HG02870 (cell line): ENCODE results near the gene COG7.
"Not testable (repeated sequence)": the region's sequence is repeated elsewhere in the genome, so short reads cannot be mapped to it uniquely, and the experiment has no call there.

ENCODE experiments used
- ATAC-seq: cut with Tn5 transposase; IDR thresholded peaks from one replicate; pipeline ENCODE4 v1.9.1; 2021; ENCODE audit warnings: mild to moderate bottlenecking, moderate library complexity; ENCODE audit not compliant: unreplicated experiment

COG7 gene

DNA sequence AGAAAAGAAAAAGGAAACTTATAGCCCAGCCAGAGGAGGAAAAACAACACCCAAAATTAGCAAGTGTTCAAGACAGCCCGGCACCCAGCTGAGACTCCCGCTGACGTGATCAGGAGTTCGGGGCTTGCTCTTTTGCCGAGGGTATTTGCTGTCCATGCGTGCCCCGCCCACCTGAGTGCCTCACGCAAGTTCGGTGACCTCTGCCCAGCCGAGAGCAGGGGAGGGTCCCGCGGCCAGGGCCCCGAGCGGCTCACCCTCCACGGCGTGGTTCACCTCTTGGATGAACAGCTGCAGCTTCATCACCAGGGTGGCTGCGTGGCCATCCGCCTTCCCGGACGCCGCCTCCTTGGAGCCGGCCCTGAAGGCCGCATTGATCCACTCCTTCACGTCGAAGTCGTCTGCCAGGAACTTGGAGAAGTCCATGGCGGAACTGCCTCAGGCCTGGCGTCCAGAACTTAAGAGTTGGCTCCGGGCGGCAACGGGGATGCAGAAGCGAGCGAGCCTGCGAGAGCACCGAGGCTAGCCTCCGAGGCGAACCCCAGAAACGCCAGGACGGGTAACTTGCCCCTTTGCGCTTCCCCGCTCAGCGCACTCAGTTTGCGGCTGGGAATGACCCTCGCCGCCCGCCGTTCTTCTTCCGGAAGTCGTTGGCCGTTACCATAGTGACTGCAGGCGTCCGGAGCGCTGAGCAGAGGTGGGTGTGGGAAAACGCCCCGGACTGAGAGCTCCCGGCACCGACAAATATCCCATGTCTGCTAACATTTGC, at the start of gene COG7:
COG7 (minus strand) TSS at position 618 of the 766 bp plus-strand sequence; CDS start at position 423, 195 bp downstream.
- peak; percentile 78 for ATAC-seq

DNA sequence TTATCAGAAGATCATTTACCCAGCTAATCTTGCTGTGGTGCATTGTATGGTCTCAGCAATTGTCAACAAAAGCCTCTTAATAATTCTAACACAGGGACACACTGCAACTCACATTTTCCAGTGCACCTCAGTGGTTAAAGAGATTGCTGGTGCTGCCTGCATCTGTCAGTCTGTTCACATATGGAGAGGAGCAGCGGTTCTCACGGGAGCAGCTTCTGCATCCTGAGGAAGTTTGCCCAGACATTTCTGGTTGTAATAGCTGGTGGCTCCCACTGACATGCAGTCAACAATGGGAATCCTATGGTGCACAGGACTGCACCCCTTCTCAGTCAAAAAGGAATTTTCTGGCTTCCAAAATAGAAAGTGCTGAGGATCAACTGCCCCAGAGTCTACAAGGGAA, 49.5 kb upstream of the COG7 start:
- ATAC-seq: no peak

- ATAC-seq: no peak
Measured at GRCh38 chr16:23501291-23501690, 48.3 kb upstream of the COG7 start.

- no peak for ATAC-seq
Measured at GRCh38 chr16:23500862-23501225, 47.9 kb upstream of the COG7 start.

DNA sequence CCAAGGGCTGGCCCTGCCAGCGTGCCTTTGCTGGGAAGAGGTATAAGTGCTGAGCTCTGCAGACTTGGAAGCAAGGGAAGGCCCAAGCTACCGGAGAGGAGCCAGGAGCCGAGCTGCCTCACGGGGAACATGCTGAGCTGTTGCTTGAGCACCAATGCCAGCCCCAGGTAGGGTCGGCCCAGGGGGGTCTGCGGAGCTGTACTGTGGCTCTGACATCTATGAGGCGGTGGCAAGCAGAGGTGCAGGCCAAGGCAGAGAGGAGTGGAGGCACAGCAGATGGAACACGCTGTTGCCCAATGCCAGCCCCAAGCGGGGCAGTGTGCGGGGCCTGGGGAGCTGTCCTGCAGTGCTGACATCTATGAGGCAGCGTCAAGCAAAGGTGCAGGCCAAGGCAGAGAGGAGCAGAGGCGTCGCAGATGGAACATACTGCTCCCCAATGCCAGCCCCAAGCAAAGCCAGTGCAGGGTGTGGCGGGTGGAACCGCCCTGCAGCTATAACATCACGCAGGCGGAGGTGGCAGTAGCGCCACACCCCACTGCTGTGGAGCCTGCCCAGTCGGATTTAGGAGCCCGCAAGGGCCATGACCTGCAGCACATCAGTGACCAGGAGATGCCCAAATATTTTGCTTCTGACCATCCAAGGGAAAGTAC, 47.3 kb upstream of the COG7 start:
- ATAC-seq: no peak

DNA sequence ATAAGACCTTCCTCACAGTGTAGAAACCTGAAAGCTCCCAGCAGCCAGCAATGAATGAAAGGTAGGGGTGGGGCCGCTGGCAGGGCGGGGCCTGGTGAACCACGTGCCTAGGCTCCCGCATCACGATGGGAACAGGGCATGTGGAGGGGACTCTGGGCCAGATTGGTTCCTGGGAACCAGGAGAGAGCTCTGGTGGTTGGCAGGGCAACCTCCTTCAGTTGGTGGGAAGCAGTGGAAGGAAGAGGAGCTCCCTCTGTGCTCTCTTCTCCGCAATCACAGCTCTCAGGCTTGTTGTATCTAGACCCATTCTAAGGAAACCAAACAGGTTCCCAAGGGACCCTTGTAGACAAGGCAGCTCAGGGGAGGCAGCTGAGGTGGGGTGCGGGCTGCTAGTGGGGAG, 46.8 kb upstream of the COG7 start:
- ATAC-seq: no peak

DNA sequence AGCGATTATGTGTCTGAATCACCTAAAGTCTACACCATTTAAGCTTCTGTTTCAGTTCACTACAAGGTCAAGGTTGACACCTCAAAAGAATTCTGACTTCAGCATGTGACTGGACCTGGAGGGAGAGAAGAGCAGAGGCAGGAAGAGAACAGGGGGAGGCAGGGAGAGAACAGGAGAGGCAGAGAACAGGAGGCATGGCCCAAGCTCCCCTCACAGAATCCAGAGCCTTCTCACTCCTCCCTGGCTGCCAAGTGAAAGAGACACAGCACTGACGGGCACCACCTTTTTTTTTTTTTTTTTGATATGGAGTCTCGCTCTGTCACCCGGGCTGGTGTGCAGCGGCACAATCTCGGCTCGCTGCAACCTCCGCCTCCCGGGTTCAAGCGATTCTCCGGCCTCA, 45.9 kb upstream of the COG7 start:
- ATAC-seq: no peak

DNA sequence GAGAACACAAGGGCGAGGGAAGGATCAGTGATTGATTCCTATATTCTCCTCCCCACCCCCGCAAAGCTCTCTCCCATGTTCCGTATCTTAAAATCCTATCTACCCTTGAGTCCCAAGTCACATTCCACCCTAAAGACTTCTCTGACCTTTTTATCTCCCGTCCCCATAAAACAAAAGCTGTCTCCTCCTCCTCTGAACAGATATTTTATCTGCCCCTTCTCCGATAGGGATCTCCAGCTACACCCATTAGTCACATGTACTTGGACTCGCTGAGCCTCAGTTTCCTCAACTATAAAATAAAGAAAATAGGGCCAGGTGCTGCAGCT, 44.5 kb upstream of the COG7 start:
- ATAC-seq: no peak

- no peak for ATAC-seq
Measured at GRCh38 chr16:23496821-23497542, 44.0 kb upstream of the COG7 start.

GRCh38 chr16:23495671-23496070, 42.7 kb upstream of the COG7 start:
- no peak for ATAC-seq

GRCh38 chr16:23494188-23494587, 41.2 kb upstream of the COG7 start:
- no peak for ATAC-seq

DNA sequence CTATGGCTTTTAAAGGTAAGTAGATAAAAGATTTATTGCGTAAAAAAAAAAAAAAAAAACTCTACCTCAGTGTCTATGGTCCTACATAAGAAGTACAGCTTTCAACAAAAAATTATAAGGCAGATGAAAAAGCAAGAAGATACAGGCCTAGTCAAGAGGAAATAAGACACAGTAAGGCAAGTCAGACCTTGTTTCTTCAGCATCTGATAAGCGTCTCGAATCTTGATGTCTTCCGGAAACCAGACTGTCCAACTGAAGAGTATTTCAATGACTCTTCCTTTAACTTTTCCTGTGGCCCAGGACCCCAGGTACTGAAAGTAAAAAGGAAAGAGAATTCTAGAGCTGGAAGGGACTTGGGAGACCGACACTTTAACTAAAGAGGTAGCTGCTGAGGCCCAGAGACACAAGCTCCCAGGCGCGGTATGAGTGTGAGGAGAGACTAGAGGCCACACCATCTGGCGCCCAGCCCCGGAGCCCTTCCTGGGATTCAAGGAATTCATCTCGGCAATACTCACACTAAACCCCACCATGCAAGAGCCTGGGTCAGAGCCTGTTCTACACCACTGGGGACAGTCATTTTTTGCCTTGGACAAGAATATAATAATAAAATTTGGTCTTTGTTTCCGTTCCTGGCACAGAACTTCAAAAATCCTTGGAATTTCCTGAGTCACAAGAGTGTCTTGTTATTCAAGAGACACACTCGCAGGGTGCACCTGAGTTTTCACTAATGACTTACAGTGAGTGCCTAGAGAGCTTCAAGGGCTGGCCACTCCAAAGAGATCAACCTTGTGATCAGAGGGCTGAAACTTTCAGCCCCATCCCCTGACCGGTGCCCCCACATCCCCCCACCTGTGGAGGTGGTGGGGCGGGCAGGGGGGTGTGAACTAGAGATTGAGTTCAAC, 38.8 kb upstream of the COG7 start:
- ATAC-seq: no peak

- no peak for ATAC-seq
Measured at GRCh38 chr16:23486480-23486879, 33.5 kb upstream of the COG7 start.

DNA sequence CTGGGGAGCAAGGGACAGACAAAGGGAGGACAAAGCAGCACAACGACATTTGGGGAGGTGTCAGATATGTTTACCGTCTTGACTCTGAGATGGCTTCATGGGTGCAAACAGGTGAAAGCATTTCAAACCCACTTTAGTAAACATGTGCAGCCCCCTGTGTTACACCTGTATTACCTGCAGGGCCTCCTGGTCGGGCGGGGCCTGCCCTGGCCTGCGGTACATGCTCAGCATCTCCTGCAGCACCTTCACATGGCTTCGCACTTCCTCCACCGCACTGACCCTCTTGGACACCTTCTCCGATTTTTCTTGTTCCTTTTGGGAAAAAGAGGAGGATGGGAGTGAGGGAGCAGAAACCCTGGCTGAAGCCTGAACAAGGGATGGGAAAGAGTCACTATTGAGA, 32.9 kb upstream of the COG7 start:
- no peak for ATAC-seq

DNA sequence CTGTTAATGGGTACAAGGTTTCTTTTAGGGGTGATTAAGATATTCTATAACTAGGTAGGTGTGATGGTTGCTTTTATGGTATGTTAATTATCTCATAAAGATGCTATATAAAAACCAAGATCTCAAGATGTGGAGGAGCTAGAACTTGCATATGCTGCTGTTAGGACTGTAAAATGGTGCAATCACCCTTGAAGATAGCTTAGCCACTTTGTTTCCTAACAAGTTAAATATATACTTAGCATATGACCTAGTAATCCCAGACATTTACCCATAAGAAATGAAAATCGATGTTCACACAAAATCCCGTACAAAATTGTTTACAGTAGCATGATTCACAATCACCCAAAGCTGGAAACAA, 32.2 kb upstream of the COG7 start:
- no peak for ATAC-seq

- ATAC-seq: no peak
Measured at GRCh38 chr16:23484510-23485256, 31.7 kb upstream of the COG7 start.

DNA sequence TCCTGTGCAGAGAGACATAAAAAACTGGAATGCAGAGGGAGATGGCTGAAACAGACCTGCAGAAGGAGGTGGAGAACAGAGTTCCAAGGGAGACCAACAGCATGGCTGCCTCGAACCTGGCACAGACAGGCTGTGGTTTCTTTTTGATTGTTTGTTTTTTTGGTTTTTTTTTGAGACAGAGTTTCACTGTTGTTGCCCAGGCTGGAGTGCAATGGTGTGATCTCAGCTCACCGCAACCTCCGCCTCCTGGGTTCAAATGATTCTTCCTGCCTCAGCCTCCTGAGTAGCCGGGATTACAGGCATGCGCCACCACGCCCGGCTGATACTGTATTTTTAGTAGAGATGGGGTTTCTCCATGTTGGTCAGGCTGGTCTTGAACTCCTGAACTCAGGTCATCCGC, 30.5 kb upstream of the COG7 start:
- ATAC-seq: not testable (repeated sequence)

- ATAC-seq: no peak
Measured at GRCh38 chr16:23482778-23483177, 29.8 kb upstream of the COG7 start.

- no peak for ATAC-seq
Measured at GRCh38 chr16:23480257-23480656, 27.3 kb upstream of the COG7 start.

DNA sequence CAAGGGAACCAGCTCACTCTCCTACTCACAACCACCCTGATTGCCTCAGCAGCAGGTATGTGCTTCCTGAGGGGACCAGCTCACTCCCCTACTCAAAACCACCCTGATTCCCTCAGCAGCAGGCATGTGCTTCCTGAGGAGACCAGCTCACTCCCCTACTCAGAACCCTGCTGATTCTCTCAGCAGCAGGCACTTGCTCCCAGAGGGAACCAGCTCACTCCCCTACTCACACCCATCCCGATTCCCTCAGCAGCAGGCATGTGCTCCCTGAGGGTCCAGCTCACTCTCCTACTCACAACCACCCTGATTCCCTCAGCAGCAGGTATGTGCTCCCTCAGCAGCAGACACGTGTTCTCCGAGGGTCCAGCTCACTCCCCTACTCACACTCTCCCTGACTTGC, 26.1 kb upstream of the COG7 start:
- no peak for ATAC-seq

DNA sequence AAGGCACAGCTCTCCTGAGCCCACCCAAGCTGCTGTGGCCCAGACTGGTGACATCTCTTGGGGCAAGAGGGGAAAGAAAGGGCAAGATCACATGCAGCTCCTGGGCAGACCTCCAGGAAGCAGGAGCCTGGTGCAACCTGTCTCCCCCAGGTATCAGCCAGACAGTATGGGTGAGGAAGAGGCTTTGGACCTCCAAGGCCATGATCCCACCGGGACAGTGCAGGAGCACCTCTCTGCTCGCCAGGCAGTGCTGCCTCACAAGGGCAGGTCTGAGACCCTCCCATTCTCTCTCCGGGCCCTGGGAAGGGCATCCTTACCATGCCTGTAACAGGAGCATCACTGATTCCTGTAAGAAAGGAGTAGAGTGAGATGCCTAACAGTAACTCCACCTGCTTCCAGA, 25.6 kb upstream of the COG7 start:
- no peak for ATAC-seq
